GM21717 (cell line): ENCODE results near the gene CHRNB1.
"Not testable (repeated sequence)": the region's sequence is repeated elsewhere in the genome, so short reads cannot be mapped to it uniquely, and the experiment has no call there.

Experiments
- ATAC-seq: cut with Tn5 transposase; IDR thresholded peaks from one replicate; pipeline ENCODE4 v1.9.1; 2021; ENCODE audit warnings: mild to moderate bottlenecking, moderate library complexity; ENCODE audit not compliant: unreplicated experiment

The CHRNB1 gene

GRCh38 chr17:7466318-7466638 lies 21.4 kb downstream of the CHRNB1 start:
- ATAC-seq = no peak

DNA sequence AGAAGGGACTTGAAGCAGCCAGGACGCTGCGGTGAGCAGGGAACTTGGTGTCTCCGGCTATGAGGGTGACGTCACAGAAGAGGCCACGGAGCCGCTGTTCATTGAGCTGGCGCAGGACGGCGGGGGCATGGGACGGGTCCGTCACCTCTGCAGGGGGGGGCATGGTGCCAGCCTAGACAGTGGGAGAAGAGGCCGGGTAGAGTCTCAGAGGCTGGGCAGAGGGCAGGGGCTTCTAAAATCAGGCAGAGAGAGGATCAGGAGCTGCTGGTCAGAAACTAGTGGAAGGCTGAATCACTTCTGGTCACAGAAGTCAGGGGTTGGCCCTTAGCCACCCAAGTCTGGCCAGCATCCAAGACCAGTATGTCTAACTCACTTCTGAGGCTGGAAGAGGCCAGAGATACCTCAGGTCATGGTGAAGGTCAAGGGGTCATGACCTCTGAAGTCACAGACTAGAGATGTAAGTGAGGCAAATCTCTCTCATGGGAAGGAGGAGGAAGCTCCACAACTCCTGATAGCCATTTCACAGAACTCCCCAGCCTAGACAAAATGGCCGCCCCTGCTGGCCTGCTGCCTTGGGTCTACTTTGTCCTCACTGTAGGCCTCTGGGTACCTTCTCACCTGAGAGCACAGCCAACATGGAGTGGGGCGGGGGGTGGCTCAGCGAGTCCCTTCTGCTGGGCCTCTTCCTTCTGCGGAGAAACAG lies 21.9 kb downstream of the CHRNB1 start:
- no peak for ATAC-seq

DNA sequence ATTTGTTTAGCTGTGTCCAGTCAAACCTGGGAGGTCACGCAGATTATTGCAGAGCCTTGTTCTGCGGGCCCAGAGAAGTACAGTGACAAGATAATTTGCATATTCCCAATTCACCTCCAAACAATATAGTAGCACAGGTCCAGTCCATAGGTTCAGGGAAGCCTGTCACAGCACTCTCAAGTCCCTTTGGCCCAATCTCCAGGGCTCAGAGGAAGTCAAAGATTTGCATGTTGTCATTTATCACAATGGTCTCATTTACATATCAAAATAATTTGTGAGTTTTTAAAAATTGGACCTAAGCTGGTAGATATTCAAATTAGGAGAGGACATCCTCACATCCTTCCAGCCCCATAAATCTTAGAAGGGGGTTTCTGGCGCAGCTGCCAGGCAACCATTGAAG lies 22.6 kb downstream of the CHRNB1 start:
- ATAC-seq = no peak

DNA sequence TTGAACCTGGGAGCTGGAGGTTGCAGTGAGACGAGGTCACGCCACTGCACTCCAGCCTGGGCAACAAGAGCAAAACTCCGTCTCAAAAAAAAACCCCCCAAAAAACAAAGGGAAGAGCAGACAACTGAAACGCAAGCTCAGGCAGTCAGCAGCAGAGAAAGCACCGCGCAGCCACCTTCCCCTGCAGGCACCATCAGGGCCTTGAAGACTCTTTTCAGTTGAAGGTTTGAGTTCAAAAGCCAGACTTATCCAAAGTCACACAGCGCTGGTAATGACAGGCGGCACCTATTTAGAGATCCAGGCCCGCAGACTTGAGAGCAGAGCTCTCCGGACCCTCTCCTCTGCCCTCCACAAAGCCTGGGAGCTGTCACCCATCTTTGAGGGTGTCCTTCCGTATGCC lies 23.4 kb downstream of the CHRNB1 start:
- ATAC-seq = no peak

- no peak for ATAC-seq
Measured at GRCh38 chr17:7468804-7469389, 24.0 kb downstream of the CHRNB1 start.

- ATAC-seq = not testable (repeated sequence)
Measured at GRCh38 chr17:7469843-7470242, 25.0 kb downstream of the CHRNB1 start.

- not testable (repeated sequence) for ATAC-seq
Measured at GRCh38 chr17:7470457-7470973, 25.7 kb downstream of the CHRNB1 start.

DNA sequence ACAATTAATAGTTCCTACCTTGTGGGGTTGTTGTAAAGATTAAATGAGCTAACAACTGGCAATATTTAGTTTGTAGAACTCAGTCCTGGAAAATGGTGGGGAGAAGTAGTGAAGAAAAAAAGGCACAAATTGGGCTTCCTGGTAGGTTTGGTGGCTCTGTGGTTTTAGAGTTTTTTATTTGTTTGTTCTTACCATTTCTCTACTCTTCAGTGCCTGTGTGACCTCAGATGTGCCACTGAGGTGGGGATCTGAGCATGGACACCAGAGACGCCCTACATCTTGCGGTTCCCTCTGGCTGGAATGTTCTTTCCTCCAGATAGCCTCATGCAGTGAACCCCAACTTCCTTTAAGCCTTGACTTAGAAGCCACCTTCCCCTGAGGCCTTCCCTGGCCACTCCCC lies 26.9 kb downstream of the CHRNB1 start:
- no peak for ATAC-seq

- ATAC-seq = not testable (repeated sequence)
Measured at GRCh38 chr17:7474767-7475166, 29.9 kb downstream of the CHRNB1 start.

DNA sequence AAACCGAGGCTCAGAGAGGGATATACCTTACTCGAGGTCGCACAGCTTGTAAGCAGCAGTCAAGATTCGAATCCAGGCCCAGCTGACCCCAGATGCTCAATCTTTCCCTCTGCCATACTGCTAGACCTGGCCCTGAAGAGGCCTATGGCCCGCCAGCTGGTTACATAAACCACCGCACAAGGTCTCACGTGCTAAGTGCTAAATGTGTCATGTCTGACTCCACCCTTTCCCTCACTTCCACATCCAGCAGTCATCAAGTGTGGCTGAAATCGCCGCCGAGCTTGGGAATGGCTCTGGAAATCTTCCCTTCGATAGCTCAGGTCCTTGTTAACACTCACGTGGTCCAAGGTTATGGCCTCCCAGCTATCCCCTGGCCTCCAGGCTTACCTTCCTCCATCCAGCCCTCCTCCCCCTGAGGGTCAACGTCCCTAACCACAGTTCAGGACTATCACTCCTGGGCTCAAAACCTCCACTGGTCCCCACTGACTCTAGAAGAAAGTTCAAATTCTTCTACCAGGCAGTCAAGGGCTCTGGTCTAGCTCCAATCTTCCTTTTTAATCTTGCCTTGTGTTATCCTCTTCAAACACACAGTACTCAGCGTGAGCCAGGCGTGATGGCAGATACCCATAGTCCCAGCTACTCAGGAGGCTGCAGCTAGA lies 31.0 kb downstream of the CHRNB1 start:
- ATAC-seq = no peak

GRCh38 chr17:7476494-7476893 lies 31.6 kb downstream of the CHRNB1 start:
- ATAC-seq = no peak

DNA sequence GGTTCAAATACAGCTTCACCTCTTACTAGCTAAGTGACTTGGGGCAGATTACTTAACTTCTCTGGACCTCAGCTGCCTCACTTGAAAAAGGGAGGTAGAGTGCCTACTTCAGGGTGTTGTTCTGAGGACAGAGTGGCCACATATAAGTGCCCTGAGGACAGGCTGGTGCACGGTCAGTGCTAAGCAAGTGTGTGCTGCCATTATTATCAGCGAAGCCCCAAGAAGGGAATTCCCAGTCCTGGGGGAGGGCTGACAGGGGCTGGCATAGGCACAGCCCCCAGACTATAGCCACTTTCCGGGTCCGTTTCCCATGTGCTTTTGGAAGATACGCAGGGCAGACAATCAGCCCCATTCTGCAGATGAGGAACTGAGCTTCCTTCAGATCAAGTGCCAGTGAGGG lies 32.1 kb downstream of the CHRNB1 start:
- ATAC-seq = no peak

DNA sequence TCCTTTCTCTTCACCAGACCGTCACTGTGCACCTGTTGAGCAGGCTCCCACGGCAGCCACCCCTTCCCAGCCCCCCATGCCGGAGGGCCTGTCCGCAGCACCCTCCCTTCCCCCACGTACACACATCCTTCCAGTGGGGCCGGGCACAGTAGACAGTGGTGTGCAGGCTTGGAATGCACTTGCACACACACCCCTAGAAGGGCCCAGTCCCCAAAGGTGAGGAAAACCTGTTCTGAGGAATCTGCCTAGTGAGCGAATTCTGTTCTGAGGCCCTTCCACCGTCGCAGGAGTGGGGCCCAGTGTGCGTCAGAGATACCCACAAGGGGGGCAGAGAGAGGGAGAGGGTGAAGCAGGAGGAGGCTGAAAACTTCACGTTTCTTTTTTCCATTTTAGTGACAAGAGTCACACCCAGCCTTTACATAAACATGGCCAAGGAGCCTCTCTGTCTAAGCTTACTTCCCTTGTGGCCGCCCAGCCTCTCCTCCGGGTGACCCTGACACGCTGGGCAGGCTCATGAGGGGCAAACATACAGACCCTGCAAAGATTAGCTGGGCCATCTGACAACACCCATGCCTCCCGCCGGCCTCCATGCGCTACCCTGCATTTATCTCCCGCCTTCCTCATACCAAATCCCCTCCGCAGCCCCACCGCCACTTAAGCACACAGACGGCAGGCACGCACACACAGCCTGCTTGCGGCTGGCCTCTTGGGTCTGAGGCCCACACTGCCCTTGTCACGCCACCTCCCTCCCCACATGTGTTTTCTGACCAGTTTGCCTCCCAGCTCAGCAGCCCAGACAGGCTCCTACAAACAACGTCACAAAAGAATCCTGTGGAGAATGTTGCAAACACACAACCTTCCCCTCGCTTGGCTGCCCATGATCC lies 32.8 kb downstream of the CHRNB1 start:
- no peak for ATAC-seq

GRCh38 chr17:7478276-7479212 lies 33.7 kb downstream of the CHRNB1 start:
- ATAC-seq = no peak

DNA sequence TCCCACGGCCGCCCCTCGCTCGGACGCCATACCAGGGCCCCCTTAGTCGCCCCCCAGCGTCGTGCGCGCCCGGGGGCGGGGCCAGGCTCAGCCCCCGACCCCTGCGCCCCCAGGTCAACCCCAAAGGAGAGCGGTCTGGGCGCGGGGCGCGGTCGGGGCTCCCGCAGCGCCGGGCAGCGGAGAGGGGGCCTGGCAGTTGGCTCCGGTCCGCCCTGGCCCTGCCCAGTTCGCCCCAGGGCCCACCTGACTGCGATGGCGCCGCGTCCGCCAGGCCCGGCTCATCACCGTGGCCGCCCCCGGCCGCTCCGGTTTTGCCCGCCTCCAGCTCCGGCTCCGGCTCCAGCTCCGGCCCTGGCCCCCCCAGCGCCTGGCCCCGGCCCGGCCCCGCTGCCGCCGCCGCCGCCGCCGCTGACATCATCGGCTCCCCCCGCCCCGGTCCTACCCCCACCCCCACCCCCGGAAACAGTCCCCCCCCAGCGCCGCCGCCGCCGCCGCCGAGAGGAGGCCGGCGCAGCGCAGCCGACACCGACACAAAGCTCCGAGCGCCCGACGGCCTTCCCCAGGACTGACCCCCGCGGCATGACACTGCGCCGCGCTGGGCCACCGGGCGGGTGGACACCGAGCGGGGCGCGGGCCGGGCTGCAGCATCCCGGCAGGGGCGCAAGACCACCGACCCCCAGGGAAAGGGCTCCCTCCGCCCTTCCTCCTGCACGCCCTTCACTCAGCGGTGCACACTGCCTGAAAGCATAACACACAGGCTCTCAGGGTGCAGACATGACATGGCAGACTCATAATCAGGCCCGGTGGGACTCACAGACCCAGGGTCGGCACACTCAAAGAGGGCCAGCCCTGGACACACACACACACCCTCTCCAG lies 34.6 kb downstream of the CHRNB1 start, which contains the start of gene ZBTB4:
Gene ZBTB4 (minus strand): TSS at position 419 of the 876 bp plus-strand sequence. CDS start 12,830 bp downstream, outside the sequence.
- no peak for ATAC-seq

- ATAC-seq = no peak
Measured at GRCh38 chr17:7480089-7480384, 35.2 kb downstream of the CHRNB1 start.

DNA sequence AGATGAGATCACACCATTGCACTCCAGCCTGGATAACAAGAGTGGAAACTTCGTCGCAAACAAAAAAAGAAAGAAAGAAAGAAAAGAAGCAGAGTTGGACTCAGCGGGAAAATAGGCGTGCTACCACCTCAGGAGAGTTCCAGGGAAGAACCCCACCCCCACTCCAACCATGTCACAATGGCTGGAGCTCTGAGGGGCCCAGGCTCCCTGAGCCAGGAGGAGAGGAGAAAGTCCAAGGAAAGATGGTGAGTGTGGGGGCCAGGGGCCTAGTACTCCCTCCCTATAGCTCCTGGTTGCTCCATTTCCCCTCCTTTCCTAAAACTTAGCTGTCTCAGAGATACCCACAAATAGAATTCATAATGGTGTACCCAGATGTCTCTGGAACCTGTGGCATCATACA lies 36.4 kb downstream of the CHRNB1 start, which contains the start of gene SLC35G6:
Gene SLC35G6 (plus strand): TSS at position 172 of the 400 bp plus-strand sequence. CDS start 71 bp downstream, at position 243.
- ATAC-seq = not testable (repeated sequence)

- ATAC-seq = not testable (repeated sequence)
Measured at GRCh38 chr17:7481842-7482741, 37.2 kb downstream of the CHRNB1 start.
